OCI-LY3 (cell line): ENCODE results near the gene TXN2.

Source experiments
- H2AFZ ChIP-seq: fragments of 200-600, 300-600 bp; shearing (Covaris generic); 2 replicates; pipeline ENCODE4 v1.6.0; 2014; ENCODE audit warnings: antibody characterized with exemption, low read depth, low read length
- H3K27ac ChIP-seq: fragments of 200-600, 300-600 bp; sonication (generic); 2 replicates; pipeline ENCODE4 v1.5.1; 2014; ENCODE audit warnings: mild to moderate bottlenecking, low read length, moderate library complexity, mixed read lengths
- H3K27me3 ChIP-seq: fragments of 200-600, 300-600 bp; sonication (generic); 2 replicates; pipeline ENCODE4 v1.6.1; 2014; ENCODE audit warnings: low read depth, low read length, mixed read lengths
- H3K36me3 ChIP-seq: fragments of 200-600, 300-600 bp; sonication (generic); replicated peaks from 2 replicates; pipeline ENCODE3; 2014; ENCODE audit warnings: low read depth, low read length, mixed read lengths
- H3K4me1 ChIP-seq: fragments of 300-600, 200-600 bp; sonication (generic); 2 replicates; pipeline ENCODE4 v1.6.1; 2014; ENCODE audit warnings: low read length, mixed read lengths
- H3K4me2 ChIP-seq: fragments of 200-600, 300-600 bp; sonication (generic); 2 replicates; pipeline ENCODE4 v1.6.1; 2014; ENCODE audit warnings: low read length, mixed read lengths
- H3K4me3 ChIP-seq: fragments of 300-600, 200-600 bp; sonication (generic); 2 replicates; pipeline ENCODE4 v1.5.1; 2014; ENCODE audit warnings: antibody characterized with exemption, mild to moderate bottlenecking, low read length, moderate library complexity
- H3K79me2 ChIP-seq: fragments of 300-600, 200-600 bp; shearing (Covaris generic); 2 replicates; pipeline ENCODE4 v1.6.1; 2014; ENCODE audit warnings: mild to moderate bottlenecking, low read length, mixed read lengths
- H3K9ac ChIP-seq: fragments of 300-600, 200-600 bp; shearing (Covaris generic); 2 replicates; pipeline ENCODE4 v1.6.0; 2014; ENCODE audit warnings: mild to moderate bottlenecking, low read length, moderate library complexity
- H3K9me3 ChIP-seq: fragments of 200-600, 300-600 bp; shearing (Covaris generic); 2 replicates; pipeline ENCODE4 v1.6.1; 2014; ENCODE audit warnings: low read length, mixed read lengths; ENCODE audit not compliant: insufficient read depth
- H4K20me1 ChIP-seq: fragments of 200-600, 300-600 bp; sonication (generic); 2 replicates; pipeline ENCODE4 v1.6.1; 2016; ENCODE audit warnings: low read length, mixed read lengths; ENCODE audit not compliant: insufficient read depth
- EZH2phosphoT487 ChIP-seq: fragments of 200-600 bp; shearing (Covaris generic); IDR thresholded peaks from 2 replicates; pipeline ENCODE4 v1.6.1; 2018; ENCODE audit warnings: antibody characterized with exemption, mixed run types, low read depth
- TF ChIP-seq, protein P1 (sequence below): fragments of 200-600, 300-600 bp; sonication (generic); IDR thresholded peaks from 2 replicates; pipeline ENCODE4 v1.5.1; 2014; ENCODE audit warnings: antibody characterized with exemption, low read length, low read depth

TXN2 gene, protein sequence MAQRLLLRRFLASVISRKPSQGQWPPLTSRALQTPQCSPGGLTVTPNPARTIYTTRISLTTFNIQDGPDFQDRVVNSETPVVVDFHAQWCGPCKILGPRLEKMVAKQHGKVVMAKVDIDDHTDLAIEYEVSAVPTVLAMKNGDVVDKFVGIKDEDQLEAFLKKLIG

DNA sequence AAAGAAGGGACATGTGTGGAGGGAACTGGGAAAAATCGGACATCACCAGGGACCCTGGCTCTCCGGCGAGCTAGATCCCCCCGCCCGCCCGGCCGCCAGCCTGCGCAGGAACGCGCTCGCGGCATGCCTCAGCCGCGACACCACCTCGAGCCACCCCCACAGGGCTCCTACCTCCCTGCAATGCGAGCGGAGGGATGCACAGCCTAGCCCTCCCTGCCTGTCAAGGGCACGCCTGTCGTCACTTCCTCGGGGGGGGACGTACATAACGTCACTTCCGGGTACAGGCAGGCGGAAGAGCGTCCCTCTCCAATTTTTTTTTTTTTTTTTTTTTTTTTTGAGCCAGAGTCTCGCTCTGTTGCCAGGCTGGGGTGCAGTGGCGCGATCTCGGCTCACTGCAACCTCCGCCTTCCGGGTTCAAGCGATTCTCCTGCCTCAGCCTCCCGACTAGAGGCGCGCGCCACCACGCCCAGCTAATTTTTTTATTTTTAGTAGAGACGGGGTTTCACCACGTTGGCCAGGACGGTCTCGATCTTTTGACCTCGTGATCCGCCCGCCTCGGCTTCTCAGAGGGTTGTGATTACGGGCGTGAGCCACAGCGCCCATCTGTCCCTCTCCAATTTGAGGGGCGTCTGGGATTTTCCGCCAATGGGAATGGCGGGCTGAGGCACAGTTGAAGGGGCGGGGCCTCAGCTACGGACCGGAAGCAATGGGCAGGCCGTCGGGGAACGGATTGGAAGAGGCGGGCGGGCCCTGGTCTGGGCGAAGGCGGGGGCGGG lies at the start of gene TXN2:
Gene TXN2 (minus strand): TSS at position 248 of the 776 bp plus-strand sequence. CDS start 803 bp downstream, outside the sequence.
- Histone ChIP-seq H3K4me1 (peaks cover 11% of the 10 kb centered on the region), H3K9ac (peak within 1 kb of the TSS; percentile 83), H3K4me3 (peak within 1 kb of the TSS; percentile 86), H3K9me3 (peaks cover 5% of the 10 kb centered on the region; the same call in 1 of the 2 replicates), H4K20me1 (no peaks in the 10 kb centered on the region), H3K36me3 (peaks cover 24% of the 10 kb centered on the region), H3K4me2 (peak within 1 kb of the TSS; percentile 91), H2AFZ (peak within 1 kb of the TSS; percentile 66), H3K27me3 (no peaks in the 10 kb centered on the region), H3K27ac (peak within 1 kb of the TSS; percentile 83), H3K79me2 (peaks cover 14% of the 10 kb centered on the region)
- TF ChIP-seq, protein P1, sequence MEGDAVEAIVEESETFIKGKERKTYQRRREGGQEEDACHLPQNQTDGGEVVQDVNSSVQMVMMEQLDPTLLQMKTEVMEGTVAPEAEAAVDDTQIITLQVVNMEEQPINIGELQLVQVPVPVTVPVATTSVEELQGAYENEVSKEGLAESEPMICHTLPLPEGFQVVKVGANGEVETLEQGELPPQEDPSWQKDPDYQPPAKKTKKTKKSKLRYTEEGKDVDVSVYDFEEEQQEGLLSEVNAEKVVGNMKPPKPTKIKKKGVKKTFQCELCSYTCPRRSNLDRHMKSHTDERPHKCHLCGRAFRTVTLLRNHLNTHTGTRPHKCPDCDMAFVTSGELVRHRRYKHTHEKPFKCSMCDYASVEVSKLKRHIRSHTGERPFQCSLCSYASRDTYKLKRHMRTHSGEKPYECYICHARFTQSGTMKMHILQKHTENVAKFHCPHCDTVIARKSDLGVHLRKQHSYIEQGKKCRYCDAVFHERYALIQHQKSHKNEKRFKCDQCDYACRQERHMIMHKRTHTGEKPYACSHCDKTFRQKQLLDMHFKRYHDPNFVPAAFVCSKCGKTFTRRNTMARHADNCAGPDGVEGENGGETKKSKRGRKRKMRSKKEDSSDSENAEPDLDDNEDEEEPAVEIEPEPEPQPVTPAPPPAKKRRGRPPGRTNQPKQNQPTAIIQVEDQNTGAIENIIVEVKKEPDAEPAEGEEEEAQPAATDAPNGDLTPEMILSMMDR = no peak
- no peak for TF ChIP-seq EZH2phosphoT487

DNA sequence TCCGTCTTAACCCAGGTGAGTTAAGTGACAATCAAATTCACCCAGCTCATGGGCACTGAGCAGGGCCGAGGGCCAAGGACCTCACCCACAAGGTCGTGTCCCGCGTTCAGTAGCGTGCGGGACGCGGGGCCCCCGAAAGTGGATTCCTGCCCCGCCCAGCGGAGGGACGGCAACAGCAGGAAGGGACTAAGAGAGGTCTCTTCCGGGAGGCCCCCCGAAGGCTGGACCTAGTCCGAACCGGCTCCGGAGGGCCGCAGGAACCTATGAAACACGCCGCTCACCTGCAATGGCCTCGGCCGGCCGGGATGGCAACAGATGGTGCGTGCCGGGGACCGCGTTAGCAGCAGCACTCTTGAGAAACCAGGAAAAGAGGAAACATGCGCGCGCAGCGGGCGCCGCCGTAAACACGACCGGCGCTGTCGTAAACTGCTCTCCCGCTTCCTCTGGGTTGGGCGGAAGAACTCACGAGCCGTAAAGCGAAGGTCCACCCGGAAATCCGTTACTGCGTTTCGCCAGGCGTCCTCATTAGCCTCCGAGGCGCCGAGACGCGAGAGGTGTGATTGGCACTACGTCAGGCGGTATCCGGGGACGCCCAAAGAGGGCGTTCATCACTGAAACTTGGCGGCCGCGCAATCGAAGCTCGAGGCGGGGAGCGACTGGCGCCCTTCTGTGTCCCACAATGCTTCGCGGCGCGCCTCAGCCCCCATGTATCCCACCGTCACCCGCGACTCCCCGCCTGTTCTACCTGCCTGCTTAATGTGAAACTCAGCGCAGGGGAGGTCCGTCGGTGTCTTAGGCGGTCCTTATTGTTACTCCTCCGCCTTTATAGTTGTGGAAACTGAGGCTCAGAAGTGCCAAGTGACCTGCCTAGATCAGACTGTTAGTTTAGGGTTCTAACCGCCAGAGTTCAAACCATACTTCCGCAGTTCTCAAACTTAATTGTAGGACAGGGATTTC lies 47.6 kb upstream of the TXN2 start, which contains the start of gene EIF3D:
Gene EIF3D (minus strand): TSS at position 372 of the 957 bp plus-strand sequence. CDS start 3,045 bp downstream, outside the sequence.
- Histone ChIP-seq H3K9ac (peak within 1 kb of the TSS; percentile 98), H3K4me3 (peak within 1 kb of the TSS; percentile 98), H2AFZ (peak within 1 kb of the TSS; percentile 57), H3K4me1 (peaks cover 17% of the 10 kb centered on the region), H4K20me1 (peaks cover 21% of the 10 kb centered on the region), H3K36me3 (peaks cover 38% of the 10 kb centered on the region), H3K27me3 (no peaks in the 10 kb centered on the region), H3K27ac (peak within 1 kb of the TSS; percentile 83), H3K79me2 (peaks cover 38% of the 10 kb centered on the region), H3K9me3 (no peaks in the 10 kb centered on the region), H3K4me2 (peak within 1 kb of the TSS; percentile 97)
- TF ChIP-seq, protein P1 = no peak
- TF ChIP-seq EZH2phosphoT487 = no peak

DNA sequence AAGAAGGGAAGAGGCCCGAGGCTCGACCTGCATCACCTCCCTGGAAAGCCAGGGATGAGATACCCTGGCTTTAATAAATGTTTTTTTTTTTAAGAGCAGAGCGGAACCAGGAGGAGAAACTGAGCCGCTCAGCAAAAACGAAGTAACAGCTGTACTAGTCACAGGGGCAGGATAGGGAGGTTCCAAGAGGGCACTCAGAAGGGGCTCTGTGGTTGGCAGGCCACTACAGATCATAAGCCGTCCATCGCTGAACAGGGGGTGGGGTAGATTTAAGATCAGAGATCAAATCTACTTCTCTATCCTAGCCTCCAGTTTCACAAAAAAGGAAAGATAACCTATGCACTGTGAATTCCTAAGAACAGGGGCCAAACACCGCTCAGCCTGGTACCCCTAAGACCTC lies 46.9 kb upstream of the TXN2 start:
- Histone ChIP-seq H3K36me3 (peaks cover 46% of the 10 kb centered on the region), H3K27ac (peak overlapping the region; percentile 83), H2AFZ (0 out of 2 replicates have a peak overlapping the region, but pooled peaks have one; percentile 10), H3K79me2 (peaks cover 38% of the 10 kb centered on the region), H3K9me3 (no peaks in the 10 kb centered on the region), H3K9ac (peak overlapping the region; percentile 98), H3K4me3 (peak overlapping the region; percentile 98), H3K4me1 (peaks cover 17% of the 10 kb centered on the region), H4K20me1 (peaks cover 21% of the 10 kb centered on the region), H3K27me3 (no peaks in the 10 kb centered on the region), H3K4me2 (peak overlapping the region; percentile 97)
- TF ChIP-seq, protein P1 = no peak
- TF ChIP-seq EZH2phosphoT487 = no peak
